HG02798 (cell line): ENCODE data around the gene SYNE1.
A peak's percentile ranks its signal among the peaks of the same experiment; 100 is the strongest.
"Not testable (repeated sequence)": the region's sequence is repeated elsewhere in the genome, so short reads cannot be mapped to it uniquely, and the experiment has no call there.

Source experiments
- ATAC-seq: cut with Tn5 transposase; IDR thresholded peaks from one replicate; pipeline ENCODE4 v1.9.1; 2021; ENCODE audit warnings: mild to moderate bottlenecking; ENCODE audit not compliant: unreplicated experiment, poor library complexity

The SYNE1 gene

GRCh38 chr6:152334555-152334954, 302.6 kb downstream of the SYNE1 start:
- ATAC-seq, result no peak

DNA sequence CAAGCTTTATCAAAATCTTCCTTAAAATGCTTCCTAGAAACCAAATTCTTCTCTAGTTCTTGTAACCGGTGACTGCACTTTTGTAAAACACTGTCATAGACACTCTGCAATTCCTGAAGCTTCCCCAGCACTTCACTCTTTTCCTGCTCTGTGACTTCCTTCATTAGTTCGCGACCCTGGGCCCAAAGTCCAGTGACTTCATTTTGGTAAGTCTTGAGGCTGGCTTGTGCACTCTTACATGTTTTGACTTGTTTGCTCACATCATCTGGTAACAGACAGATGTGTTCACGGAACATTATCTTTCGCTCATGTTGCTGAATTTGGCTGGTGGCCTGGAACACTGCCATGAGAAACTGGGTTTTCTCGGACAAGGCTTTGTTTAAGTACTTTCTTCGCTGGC, 306.2 kb downstream of the SYNE1 start:
- no peak for ATAC-seq

DNA sequence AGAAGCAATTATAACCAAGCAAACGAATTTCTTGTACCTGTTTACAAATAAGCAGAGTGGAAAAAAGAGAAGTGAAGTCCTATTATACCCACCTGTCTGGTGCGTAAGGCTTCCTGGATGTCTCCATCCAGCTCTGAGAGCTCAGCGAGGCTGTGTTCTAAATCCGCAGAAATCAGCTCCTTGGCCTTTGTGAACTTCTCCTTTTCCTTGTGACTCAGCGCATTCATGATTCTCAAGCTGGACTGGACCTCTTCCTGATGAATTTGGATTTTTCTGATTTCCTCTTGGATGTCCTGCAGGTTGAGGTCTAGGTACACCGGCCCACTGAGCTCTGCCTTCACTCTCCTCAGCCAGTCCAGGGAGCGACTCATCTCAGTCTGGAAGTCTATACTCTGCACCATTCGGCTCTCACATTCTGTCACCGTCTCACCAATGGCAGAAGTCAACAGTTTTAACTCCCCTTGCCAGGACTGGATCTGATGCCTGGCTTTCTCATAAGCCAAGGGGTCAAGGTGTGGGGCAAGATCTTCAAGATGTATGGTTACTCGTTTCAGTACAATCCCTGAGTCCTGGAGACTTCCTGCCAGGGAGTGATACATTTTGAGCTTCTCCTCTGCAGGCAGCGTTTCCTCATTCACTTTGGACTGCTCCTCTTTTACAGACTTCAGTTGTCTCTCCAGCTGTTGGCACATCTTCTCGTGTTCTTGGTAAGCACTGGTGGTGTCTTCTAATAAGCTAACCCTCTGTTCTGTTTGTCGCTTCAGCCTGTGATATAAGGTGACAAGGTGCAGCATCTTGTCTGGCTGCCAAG, 307.3 kb downstream of the SYNE1 start:
- ATAC-seq, result no peak

- ATAC-seq, result not testable (repeated sequence)
Observed at GRCh38 chr6:152328200-152328599, 309.0 kb downstream of the SYNE1 start.

DNA sequence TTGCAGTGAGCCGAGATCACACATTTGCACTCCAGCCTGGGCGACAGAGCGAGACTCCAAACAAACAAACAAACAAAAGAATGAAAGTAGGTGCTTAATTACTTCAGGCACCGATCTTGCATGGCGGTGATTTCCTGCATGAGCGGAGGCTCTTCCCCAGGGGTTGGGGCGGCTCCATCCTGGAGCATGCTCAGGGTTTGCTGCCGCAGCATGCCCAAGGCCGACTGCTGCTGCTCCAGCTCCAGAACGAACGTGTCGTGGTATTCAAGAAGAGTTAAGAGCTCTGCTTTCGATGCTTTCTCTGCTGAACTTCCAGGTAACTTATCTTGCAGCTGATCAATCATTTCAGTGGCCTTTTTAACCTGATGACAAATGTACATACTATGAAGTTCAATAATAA, 313.8 kb downstream of the SYNE1 start:
- no peak for ATAC-seq

GRCh38 chr6:152318278-152318677, 318.9 kb downstream of the SYNE1 start:
- no peak for ATAC-seq

DNA sequence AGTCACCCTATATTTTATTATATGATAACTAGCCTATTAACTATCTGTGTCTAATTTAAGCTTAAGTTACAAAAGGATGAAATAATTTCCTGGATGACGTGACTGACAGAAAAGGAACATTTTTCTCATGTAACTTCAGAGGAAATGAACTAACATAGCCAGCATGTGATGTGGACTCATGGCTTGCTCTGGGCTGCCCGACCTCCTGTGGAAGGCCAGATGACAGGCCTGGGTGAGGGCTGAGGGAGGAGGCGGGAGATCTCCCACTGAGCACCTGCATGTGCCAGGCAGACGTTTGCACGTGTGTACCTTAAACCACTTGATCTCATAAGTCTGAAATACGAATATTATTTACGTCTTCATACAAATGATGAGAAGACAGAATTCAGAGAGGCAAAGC, 321.1 kb downstream of the SYNE1 start:
- no peak for ATAC-seq

DNA sequence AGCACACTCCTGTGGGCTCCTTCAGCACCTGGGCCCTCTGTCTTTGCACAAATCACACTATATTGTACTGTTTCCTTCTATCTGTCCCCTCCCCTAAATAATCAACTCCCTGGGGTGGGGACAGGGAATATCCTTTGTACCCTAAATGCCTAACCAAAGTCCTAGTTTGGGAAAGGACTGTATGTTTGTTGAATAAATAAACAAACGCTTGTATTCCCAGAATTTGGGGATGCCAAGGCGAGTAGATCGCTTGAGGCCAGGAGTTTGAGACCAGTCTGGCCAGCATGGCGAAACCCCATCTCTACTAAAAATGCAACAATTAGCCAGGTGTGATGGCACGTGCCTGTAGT, 322.7 kb downstream of the SYNE1 start:
- no peak for ATAC-seq

- ATAC-seq, result no peak
Observed at GRCh38 chr6:152313542-152314482, 323.4 kb downstream of the SYNE1 start.

GRCh38 chr6:152312434-152312833, 324.7 kb downstream of the SYNE1 start:
- ATAC-seq, result no peak

DNA sequence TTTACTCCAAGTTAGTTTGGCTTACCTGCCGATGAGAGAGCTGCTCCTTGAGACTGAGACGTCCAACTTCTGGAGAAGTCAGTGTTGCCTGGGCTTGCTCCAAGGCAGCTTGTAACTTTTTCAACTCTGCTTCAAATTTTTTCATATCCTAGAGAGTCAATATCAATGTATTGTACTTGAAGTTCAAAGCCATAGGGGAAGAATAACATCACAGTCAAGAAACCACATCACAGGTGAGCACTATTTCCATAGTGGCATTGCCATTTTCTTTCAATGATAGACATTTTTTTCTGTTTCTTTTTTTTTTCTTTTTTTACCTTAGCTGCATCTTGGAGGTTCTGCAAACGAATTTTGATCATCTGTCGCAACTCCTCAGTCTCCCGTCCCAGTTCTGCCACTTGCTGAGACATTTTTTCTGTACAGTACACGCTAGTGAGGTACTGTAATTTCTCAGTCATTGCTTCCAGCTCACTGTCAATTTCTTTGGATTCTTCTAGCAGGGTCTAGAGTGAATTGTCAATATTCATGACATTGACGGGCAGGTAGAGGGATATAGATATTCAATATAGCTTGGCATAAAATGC, 326.7 kb downstream of the SYNE1 start:
- no peak for ATAC-seq

GRCh38 chr6:152309648-152310047, 327.5 kb downstream of the SYNE1 start:
- ATAC-seq, result peak; percentile 49

GRCh38 chr6:152309006-152309405, 328.2 kb downstream of the SYNE1 start:
- no peak for ATAC-seq

GRCh38 chr6:152308306-152308705, 328.9 kb downstream of the SYNE1 start:
- ATAC-seq, result no peak

DNA sequence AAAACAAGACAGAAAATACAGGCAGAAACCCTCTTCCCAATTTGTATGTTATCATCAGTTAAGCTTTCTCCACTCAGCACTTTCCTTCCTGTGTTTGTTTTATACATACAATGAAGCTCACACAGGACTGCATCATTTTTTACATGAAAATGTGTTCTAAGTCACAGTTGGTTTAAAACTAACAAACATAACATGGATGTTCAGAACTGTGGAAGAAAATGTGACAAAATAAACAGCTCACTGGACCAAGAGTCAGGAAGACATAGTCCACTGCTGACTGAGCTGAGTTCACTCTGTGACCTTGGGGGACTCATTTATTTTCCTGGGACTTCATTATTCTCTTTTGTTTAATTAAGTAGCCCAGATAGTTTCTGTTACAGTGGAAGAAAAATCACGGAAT, 331.5 kb downstream of the SYNE1 start:
- ATAC-seq, result no peak

DNA sequence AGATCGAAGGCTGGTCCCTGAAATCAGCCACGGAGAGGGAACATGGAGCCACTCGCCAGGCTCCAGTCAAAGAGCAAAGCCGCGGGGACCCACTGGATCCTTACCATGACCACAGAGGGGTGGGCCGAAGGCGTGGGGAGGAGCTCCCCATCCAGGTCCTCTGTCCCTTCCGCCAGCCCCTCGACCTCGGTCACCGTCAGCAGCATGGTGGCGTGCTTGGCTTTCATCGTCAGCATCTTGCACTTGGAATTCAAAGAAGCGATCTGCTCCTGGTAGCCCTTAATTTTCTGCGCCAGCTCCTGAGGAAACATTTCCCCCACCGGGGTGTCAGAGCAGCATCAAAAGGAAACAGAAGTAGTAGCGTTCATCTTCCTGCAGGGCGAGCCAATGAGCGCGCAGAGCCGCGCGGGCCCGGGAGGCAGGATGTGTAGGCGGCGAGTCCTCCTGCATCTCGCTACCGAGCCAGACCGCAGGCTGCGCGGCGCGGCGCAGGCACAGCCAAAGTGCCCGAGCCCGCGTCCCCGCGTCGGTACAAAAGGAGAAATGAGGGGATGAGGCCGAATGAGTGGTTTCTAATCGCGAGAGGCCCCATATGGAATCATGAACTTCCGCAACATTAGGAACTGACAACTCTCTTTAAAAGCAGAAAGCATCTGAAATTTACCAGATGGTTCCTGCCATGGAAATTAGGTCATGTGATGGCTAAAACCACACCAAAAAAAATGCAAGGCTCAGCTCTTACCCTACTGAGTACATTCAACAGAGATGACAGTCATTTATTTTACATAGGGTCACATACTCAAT, 335.2 kb downstream of the SYNE1 start:
- peak; percentile 91 for ATAC-seq

- ATAC-seq, result peak; percentile 26
Observed at GRCh38 chr6:152301021-152301764, 336.0 kb downstream of the SYNE1 start.

- no peak for ATAC-seq
Observed at GRCh38 chr6:152300517-152300916, 336.6 kb downstream of the SYNE1 start.

DNA sequence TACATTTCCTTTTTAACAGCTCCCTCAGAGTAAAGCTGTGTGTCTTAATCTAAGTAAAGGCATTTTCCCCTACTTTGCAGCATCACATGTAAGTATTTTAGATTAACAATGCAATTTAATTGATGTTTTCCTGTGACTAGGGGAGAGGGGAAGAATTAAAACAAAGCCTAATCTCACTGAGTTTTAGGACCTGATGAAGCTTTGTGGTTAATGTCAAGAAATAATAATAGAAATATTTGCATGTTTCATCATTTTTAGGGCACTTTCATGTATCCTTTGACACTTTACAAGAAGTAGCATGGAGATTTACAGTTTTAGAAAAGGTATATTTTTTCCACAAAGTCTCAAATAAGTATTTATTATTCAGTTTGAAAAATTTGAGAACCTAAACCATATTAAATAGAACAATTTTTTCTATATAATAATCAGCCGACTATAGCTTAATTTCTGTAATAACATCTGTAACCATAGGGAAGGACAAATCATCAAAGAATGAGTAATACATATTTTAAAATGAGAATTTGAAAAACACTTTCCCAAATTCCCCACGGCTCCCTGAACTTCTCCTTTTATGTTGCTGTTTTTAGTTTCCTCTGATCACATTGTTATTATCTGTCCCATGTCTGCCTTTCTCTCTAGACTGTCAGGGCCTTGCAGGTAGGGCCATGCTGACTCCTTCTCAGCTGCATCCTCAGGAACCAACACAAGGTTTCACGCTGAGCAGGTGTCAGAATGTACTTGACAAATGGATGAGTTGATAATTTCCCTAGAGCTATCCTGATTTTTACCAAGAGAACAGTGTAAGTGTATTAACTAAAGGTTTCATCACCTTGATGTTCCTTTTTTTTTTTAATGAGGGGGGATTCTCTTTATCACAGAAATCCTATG, 338.1 kb downstream of the SYNE1 start:
- ATAC-seq, result no peak
